Sciatic nerve (tissue), 2 donors: ENCODE data around the gene MKX. TPM values are rescaled to one million over a fixed set of nuclear protein-coding genes. Genes with fewer than 3 reads are reported as not detected.

ENCODE experiments used
- ATAC-seq: fragments of 200-7000 bp; cut with Tn5 transposase; one replicate; pipeline ENCODE4 v1.9.1; 2020; ENCODE audit warnings: mild to moderate bottlenecking, moderate library complexity
- DNase-seq: peaks from one replicate; pipeline ENCODE4 v3.0.0-alpha.2; 2020; ENCODE audit warnings: low spot score
- intact Hi-C: fragments of 100-400 bp; cut with DNase I; formaldehyde crosslinking; loops from one replicate; pipeline ENCODE4 v1.14.2; 2022
- total RNA-seq: library from RNA; stranded (reverse); fragmentation: NEBNext Ultra II Directional; extraction: Animal tissue kit (Norgen Biotek cat#: 25700); gene quantifications from one replicate; pipeline ENCODE4 v1.2.1, GENCODE V29; 2021
- donor health status: DM: no; HTN: no; CAD: no.
- donor health status: DM: no; HTN: no; CAD: no.

MKX gene
- 0.94 TPM for total RNA-seq

- ATAC-seq (no peak), DNase-seq (no peak)
- intact Hi-C loops, result no loop called here
These were observed at the start of gene MKX for GRCh38 chr10:27745732-27746396. Gene MKX, minus strand, starts transcription at chr10:27745819. Its CDS starts 2,404 bp downstream, at chr10:27743415.

- no peak for ATAC-seq
- DNase-seq, result no peak
- intact Hi-C loops, result no loop called here
These were observed 48.5 kb upstream of the MKX start for GRCh38 chr10:27794157-27794556.

- no peak for ATAC-seq
- no peak for DNase-seq
- intact Hi-C loops, result no loop called here
These were observed 46.6 kb upstream of the MKX start for GRCh38 chr10:27792216-27792615.

- ATAC-seq, result no peak
- intact Hi-C loops, result no loop called here
- DNase-seq, result no peak
These were observed 38.7 kb upstream of the MKX start for GRCh38 chr10:27784272-27784671.

GRCh38 chr10:27783660-27784059, 38.0 kb upstream of the MKX start:
- no peak for DNase-seq
- ATAC-seq, result no peak
- intact Hi-C loops, result no loop called here

GRCh38 chr10:27779462-27780015, 33.9 kb upstream of the MKX start:
- peak; percentile 62 for ATAC-seq
- DNase-seq, result no peak
- intact Hi-C loops, result no loop called here

- intact Hi-C loops, result no loop called here
- ATAC-seq (no peak), DNase-seq (no peak)
These were observed 29.2 kb upstream of the MKX start for GRCh38 chr10:27774831-27775230.

GRCh38 chr10:27771231-27771630, 25.6 kb upstream of the MKX start:
- intact Hi-C loops, result no loop called here
- ATAC-seq, result no peak
- DNase-seq, result no peak

- no peak for ATAC-seq
- intact Hi-C loops, result no loop called here
- no peak for DNase-seq
These were observed 24.6 kb upstream of the MKX start for GRCh38 chr10:27770181-27770580.

- DNase-seq (no peak), ATAC-seq (no peak)
- intact Hi-C loops, result no loop called here
These were observed 15.2 kb upstream of the MKX start for GRCh38 chr10:27760867-27761266.

GRCh38 chr10:27759483-27760272, 14.1 kb upstream of the MKX start:
- intact Hi-C loops, result no loop called here
- ATAC-seq (no peak), DNase-seq (no peak)

GRCh38 chr10:27752673-27753237, 7.1 kb upstream of the MKX start:
- ATAC-seq (no peak), DNase-seq (no peak)
- intact Hi-C loops, result no loop called here

GRCh38 chr10:27748601-27749000, 3.0 kb upstream of the MKX start:
- intact Hi-C loops, result no loop called here
- ATAC-seq (no peak), DNase-seq (no peak)

GRCh38 chr10:27747096-27747451, 1.5 kb upstream of the MKX start:
- DNase-seq (no peak), ATAC-seq (no peak)
- intact Hi-C loops, result no loop called here

GRCh38 chr10:27746397-27747095, 927 bp upstream of the MKX start:
- DNase-seq (no peak), ATAC-seq (no peak)
- intact Hi-C loops, result no loop called here

GRCh38 chr10:27744802-27745731, 552 bp downstream of the MKX start:
- intact Hi-C loops, result no loop called here
- no peak for ATAC-seq
- DNase-seq, result no peak

- ATAC-seq (peak; percentile 16), DNase-seq (peak; percentile 60)
- intact Hi-C loops, result no loop called here
These were observed 1.5 kb downstream of the MKX start for GRCh38 chr10:27743877-27744801.
